ENCODE results near the gene KIZ. TPM values are rescaled to one million over a fixed set of nuclear protein-coding genes. Genes with fewer than 3 reads are reported as not detected.
"Not testable (repeated sequence)": the region's sequence is repeated elsewhere in the genome, so short reads cannot be mapped to it uniquely, and the experiment has no call there.

Gene KIZ
- total RNA-seq, 1 donor, result 31.3 TPM

GRCh38 chr20:21145424-21145823 is 19.5 kb downstream of the KIZ start:
- Histone ChIP-seq H3K27me3 (ENCODE audit: insufficient read depth, low read length) (no peaks in the 10 kb centered on the region), H3K4me1 (ENCODE audit: insufficient read depth, low read length) (no peaks in the 10 kb centered on the region), H3K9me3 (ENCODE audit: low read depth, low read length) (no peaks in the 10 kb centered on the region), H3K4me3 (ENCODE audit: low read length) (no peak overlapping the region)

- H3K27me3 ChIP-seq (ENCODE audit: insufficient read depth, low read length), result no peaks in the 10 kb centered on the region
Measured at GRCh38 chr20:21146215-21146614, 20.3 kb downstream of the KIZ start.

GRCh38 chr20:21147593-21147992 is 21.7 kb downstream of the KIZ start:
- no peaks in the 10 kb centered on the region for H3K4me1 ChIP-seq (ENCODE audit: insufficient read depth, low read length)
- no peaks in the 10 kb centered on the region for H3K27me3 ChIP-seq (ENCODE audit: insufficient read depth, low read length)
- H3K4me3 ChIP-seq (ENCODE audit: low read length), result no peak overlapping the region
- no peaks in the 10 kb centered on the region for H3K9me3 ChIP-seq (ENCODE audit: low read depth, low read length)

More at GRCh38 chr20:21146215-21146614, 20.3 kb downstream of the KIZ start:
- Histone ChIP-seq H3K4me1 (ENCODE audit: insufficient read depth, low read length) (no peaks in the 10 kb centered on the region), H3K4me3 (ENCODE audit: low read length) (no peak overlapping the region), H3K9me3 (ENCODE audit: low read depth, low read length) (no peaks in the 10 kb centered on the region)

- Histone ChIP-seq H3K27me3 (ENCODE audit: insufficient read depth, low read length) (no peaks in the 10 kb centered on the region), H3K9me3 (ENCODE audit: low read depth, low read length) (no peaks in the 10 kb centered on the region), H3K4me1 (ENCODE audit: insufficient read depth, low read length) (no peaks in the 10 kb centered on the region), H3K4me3 (ENCODE audit: low read length) (no peak overlapping the region)
Measured at GRCh38 chr20:21149344-21149743, 23.5 kb downstream of the KIZ start.

- Histone ChIP-seq H3K4me3 (ENCODE audit: low read length) (no peak overlapping the region), H3K9me3 (ENCODE audit: low read depth, low read length) (no peaks in the 10 kb centered on the region), H3K27me3 (ENCODE audit: insufficient read depth, low read length) (no peaks in the 10 kb centered on the region), H3K4me1 (ENCODE audit: insufficient read depth, low read length) (no peaks in the 10 kb centered on the region)
Measured at GRCh38 chr20:21151791-21152190, 25.9 kb downstream of the KIZ start.

- Histone ChIP-seq H3K4me1 (ENCODE audit: insufficient read depth, low read length) (no peaks in the 10 kb centered on the region), H3K9me3 (ENCODE audit: low read depth, low read length) (no peaks in the 10 kb centered on the region), H3K4me3 (ENCODE audit: low read length) (no peak overlapping the region), H3K27me3 (ENCODE audit: insufficient read depth, low read length) (no peaks in the 10 kb centered on the region)
Measured at GRCh38 chr20:21154692-21155091, 28.8 kb downstream of the KIZ start.

- H3K4me1 ChIP-seq (ENCODE audit: insufficient read depth, low read length), result no peaks in the 10 kb centered on the region
- H3K27me3 ChIP-seq (ENCODE audit: insufficient read depth, low read length), result no peaks in the 10 kb centered on the region
- H3K9me3 ChIP-seq (ENCODE audit: low read depth, low read length), result no peaks in the 10 kb centered on the region
- H3K4me3 ChIP-seq (ENCODE audit: low read length), result no peak overlapping the region
Measured at GRCh38 chr20:21155268-21155667, 29.4 kb downstream of the KIZ start.

- no peaks in the 10 kb centered on the region for H3K4me1 ChIP-seq (ENCODE audit: insufficient read depth, low read length)
- no peaks in the 10 kb centered on the region for H3K9me3 ChIP-seq (ENCODE audit: low read depth, low read length)
- H3K4me3 ChIP-seq (ENCODE audit: low read length), result no peak overlapping the region
- no peaks in the 10 kb centered on the region for H3K27me3 ChIP-seq (ENCODE audit: insufficient read depth, low read length)
Measured at GRCh38 chr20:21156266-21156665, 30.4 kb downstream of the KIZ start.

- Histone ChIP-seq H3K4me1 (ENCODE audit: insufficient read depth, low read length) (no peaks in the 10 kb centered on the region), H3K9me3 (ENCODE audit: low read depth, low read length) (no peaks in the 10 kb centered on the region), H3K27me3 (ENCODE audit: insufficient read depth, low read length) (no peaks in the 10 kb centered on the region), H3K4me3 (ENCODE audit: low read length) (no peak overlapping the region)
Measured at GRCh38 chr20:21157006-21157405, 31.1 kb downstream of the KIZ start.

GRCh38 chr20:21159658-21160380 is 33.9 kb downstream of the KIZ start:
- Histone ChIP-seq H3K4me1 (ENCODE audit: insufficient read depth, low read length) (no peaks in the 10 kb centered on the region), H3K27me3 (ENCODE audit: insufficient read depth, low read length) (no peaks in the 10 kb centered on the region), H3K4me3 (ENCODE audit: low read length) (no peak overlapping the region), H3K9me3 (ENCODE audit: low read depth, low read length) (no peaks in the 10 kb centered on the region)

GRCh38 chr20:21161926-21162325 is 36.0 kb downstream of the KIZ start:
- no peaks in the 10 kb centered on the region for H3K9me3 ChIP-seq (ENCODE audit: low read depth, low read length)

GRCh38 chr20:21162631-21163030 is 36.7 kb downstream of the KIZ start:
- Histone ChIP-seq H3K4me1 (ENCODE audit: insufficient read depth, low read length) (peaks cover 8% of the 10 kb centered on the region), H3K4me3 (ENCODE audit: low read length) (no peak overlapping the region), H3K9me3 (ENCODE audit: low read depth, low read length) (no peaks in the 10 kb centered on the region), H3K27me3 (ENCODE audit: insufficient read depth, low read length) (no peaks in the 10 kb centered on the region)

More at GRCh38 chr20:21161926-21162325, 36.0 kb downstream of the KIZ start:
- H3K4me3 ChIP-seq (ENCODE audit: low read length), result no peak overlapping the region
- H3K4me1 ChIP-seq (ENCODE audit: insufficient read depth, low read length), result peaks cover 6% of the 10 kb centered on the region
- H3K27me3 ChIP-seq (ENCODE audit: insufficient read depth, low read length), result no peaks in the 10 kb centered on the region

- H3K4me1 ChIP-seq (ENCODE audit: insufficient read depth, low read length), result peaks cover 8% of the 10 kb centered on the region
- no peak overlapping the region for H3K4me3 ChIP-seq (ENCODE audit: low read length)
- H3K9me3 ChIP-seq (ENCODE audit: low read depth, low read length), result no peaks in the 10 kb centered on the region
- no peaks in the 10 kb centered on the region for H3K27me3 ChIP-seq (ENCODE audit: insufficient read depth, low read length)
Measured at GRCh38 chr20:21166801-21167200, 40.9 kb downstream of the KIZ start.

GRCh38 chr20:21167261-21167660 is 41.4 kb downstream of the KIZ start:
- H3K4me3 ChIP-seq (ENCODE audit: low read length), result no peak overlapping the region
- H3K9me3 ChIP-seq (ENCODE audit: low read depth, low read length), result no peaks in the 10 kb centered on the region
- peaks cover 8% of the 10 kb centered on the region for H3K4me1 ChIP-seq (ENCODE audit: insufficient read depth, low read length)
- H3K27me3 ChIP-seq (ENCODE audit: insufficient read depth, low read length), result no peaks in the 10 kb centered on the region

GRCh38 chr20:21168061-21168460 is 42.2 kb downstream of the KIZ start:
- H3K27me3 ChIP-seq (ENCODE audit: insufficient read depth, low read length); H3K4me3 ChIP-seq (ENCODE audit: low read length); H3K4me1 ChIP-seq (ENCODE audit: insufficient read depth, low read length); H3K9me3 ChIP-seq (ENCODE audit: low read depth, low read length): not testable (repeated sequence)

- H3K27me3 ChIP-seq (ENCODE audit: insufficient read depth, low read length), result no peaks in the 10 kb centered on the region
Measured at GRCh38 chr20:21172626-21173025, 46.7 kb downstream of the KIZ start.

More at GRCh38 chr20:21172626-21173025, 46.7 kb downstream of the KIZ start:
- Histone ChIP-seq H3K9me3 (ENCODE audit: low read depth, low read length) (peaks cover 4% of the 10 kb centered on the region), H3K4me1 (ENCODE audit: insufficient read depth, low read length) (no peaks in the 10 kb centered on the region), H3K4me3 (ENCODE audit: low read length) (no peak overlapping the region)

Data from mononuclear cell (primary cell).